ENCODE results near the gene S100A2. TPM values are rescaled to one million over a fixed set of nuclear protein-coding genes. Genes with fewer than 3 reads are reported as not detected.

Gene S100A2
- total RNA-seq, 1 donor from 2014 or later = 3.8 TPM

- no peak overlapping the region for H2AFZ ChIP-seq (ENCODE audit: low read depth, low read length)
- no peaks in the 10 kb centered on the region for H3K9me3 ChIP-seq (ENCODE audit: insufficient read depth, low read depth, low read length)
- H4K20me1 ChIP-seq (ENCODE audit: insufficient read depth, low read length) = peaks cover 7% of the 10 kb centered on the region
- H3K9ac ChIP-seq (ENCODE audit: low read length) = peak overlapping the region; percentile 98
- peak overlapping the region; percentile 89 for H3K27ac ChIP-seq (ENCODE audit: low read depth, low read length)
- peak overlapping the region; percentile 87 for H3K4me2 ChIP-seq (ENCODE audit: low read length)
- no peak for TF ChIP-seq EZH2 (IDR thresholded peaks at IDR 0.05; ENCODE audit: insufficient read depth, low read length)
- TF ChIP-seq, protein P1, sequence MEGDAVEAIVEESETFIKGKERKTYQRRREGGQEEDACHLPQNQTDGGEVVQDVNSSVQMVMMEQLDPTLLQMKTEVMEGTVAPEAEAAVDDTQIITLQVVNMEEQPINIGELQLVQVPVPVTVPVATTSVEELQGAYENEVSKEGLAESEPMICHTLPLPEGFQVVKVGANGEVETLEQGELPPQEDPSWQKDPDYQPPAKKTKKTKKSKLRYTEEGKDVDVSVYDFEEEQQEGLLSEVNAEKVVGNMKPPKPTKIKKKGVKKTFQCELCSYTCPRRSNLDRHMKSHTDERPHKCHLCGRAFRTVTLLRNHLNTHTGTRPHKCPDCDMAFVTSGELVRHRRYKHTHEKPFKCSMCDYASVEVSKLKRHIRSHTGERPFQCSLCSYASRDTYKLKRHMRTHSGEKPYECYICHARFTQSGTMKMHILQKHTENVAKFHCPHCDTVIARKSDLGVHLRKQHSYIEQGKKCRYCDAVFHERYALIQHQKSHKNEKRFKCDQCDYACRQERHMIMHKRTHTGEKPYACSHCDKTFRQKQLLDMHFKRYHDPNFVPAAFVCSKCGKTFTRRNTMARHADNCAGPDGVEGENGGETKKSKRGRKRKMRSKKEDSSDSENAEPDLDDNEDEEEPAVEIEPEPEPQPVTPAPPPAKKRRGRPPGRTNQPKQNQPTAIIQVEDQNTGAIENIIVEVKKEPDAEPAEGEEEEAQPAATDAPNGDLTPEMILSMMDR (IDR thresholded peaks at IDR 0.05; ENCODE audit: insufficient read depth, low read depth, low read length) = no peak
- FAIRE-seq (no peak), DNase-seq (ENCODE audit: low read depth) (no peak)
- no peaks in the 10 kb centered on the region for H3K9me3 Mint-ChIP-seq (ENCODE audit: unreplicated experiment)
- H3K4me3 Mint-ChIP-seq (ENCODE audit: unreplicated experiment) = no peak overlapping the region
- peaks cover 71% of the 10 kb centered on the region for H3K79me2 ChIP-seq (ENCODE audit: insufficient read depth, low read length)
- H3K27ac Mint-ChIP-seq (ENCODE audit: unreplicated experiment) = peak overlapping the region; percentile 44
- H3K4me3 ChIP-seq (ENCODE audit: insufficient read depth, low read depth, low read length) = peak overlapping the region; percentile 93
- peaks cover 47% of the 10 kb centered on the region for H3K4me1 ChIP-seq (ENCODE audit: insufficient read depth, low read length)
- H3K36me3 ChIP-seq (ENCODE audit: insufficient read depth, low read length) = peaks cover 16% of the 10 kb centered on the region
- H3K27me3 Mint-ChIP-seq (ENCODE audit: low read depth, unreplicated experiment) = no peaks in the 10 kb centered on the region
- H3K27me3 ChIP-seq (ENCODE audit: insufficient read depth, low read length) = no peaks in the 10 kb centered on the region
- peaks cover 20% of the 10 kb centered on the region for H3K4me1 Mint-ChIP-seq (ENCODE audit: low read depth, unreplicated experiment)
- peaks cover 5% of the 10 kb centered on the region for H3K36me3 Mint-ChIP-seq (ENCODE audit: low read depth, unreplicated experiment)
Observed at GRCh38 chr1:153611356-153611755, 45.7 kb upstream of the S100A2 start.

DNA sequence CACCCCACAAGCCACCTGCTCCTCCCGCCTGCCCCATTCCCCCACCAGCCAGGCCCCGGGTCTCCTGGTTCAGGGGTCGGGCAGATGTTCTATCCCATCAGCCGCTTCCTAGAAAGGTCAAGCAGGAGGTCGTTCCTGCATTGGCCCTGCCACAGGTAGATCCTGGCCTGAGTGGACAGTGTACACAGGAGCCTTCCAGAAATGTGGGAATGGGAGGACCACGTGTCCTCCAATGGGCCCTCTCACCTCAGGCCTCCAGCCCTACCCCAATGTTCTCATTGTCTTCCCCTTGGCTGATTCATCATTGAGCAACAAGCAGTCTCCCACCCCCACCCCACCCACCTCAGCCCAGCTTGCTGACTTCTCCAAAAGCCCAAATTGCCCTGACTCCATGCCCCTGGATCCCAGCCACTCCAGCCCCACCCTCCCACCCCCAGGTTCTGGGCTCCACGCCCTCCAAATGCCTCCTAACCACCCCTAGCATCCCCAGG is 45.2 kb upstream of the S100A2 start:
- Histone ChIP-seq H2AFZ (ENCODE audit: low read depth, low read length) (no peak overlapping the region), H3K9me3 (ENCODE audit: insufficient read depth, low read depth, low read length) (no peaks in the 10 kb centered on the region), H3K4me1 (ENCODE audit: insufficient read depth, low read length) (peaks cover 47% of the 10 kb centered on the region), H3K4me2 (ENCODE audit: low read length) (peak overlapping the region; percentile 87), H3K9ac (ENCODE audit: low read length) (peak overlapping the region; percentile 98), H3K27ac (ENCODE audit: low read depth, low read length) (peak overlapping the region; percentile 92), H3K79me2 (ENCODE audit: insufficient read depth, low read length) (peaks cover 72% of the 10 kb centered on the region), H3K27me3 (ENCODE audit: insufficient read depth, low read length) (no peaks in the 10 kb centered on the region), H3K4me3 (ENCODE audit: insufficient read depth, low read depth, low read length) (peak overlapping the region; percentile 93), H3K36me3 (ENCODE audit: insufficient read depth, low read length) (peaks cover 17% of the 10 kb centered on the region), H4K20me1 (ENCODE audit: insufficient read depth, low read length) (peaks cover 7% of the 10 kb centered on the region)
- H3K4me1 Mint-ChIP-seq (ENCODE audit: low read depth, unreplicated experiment) = peaks cover 20% of the 10 kb centered on the region
- FAIRE-seq (no peak), DNase-seq (ENCODE audit: low read depth) (peak; percentile 52)
- no peaks in the 10 kb centered on the region for H3K27me3 Mint-ChIP-seq (ENCODE audit: low read depth, unreplicated experiment)
- no peak for TF ChIP-seq EZH2 (IDR thresholded peaks at IDR 0.05; ENCODE audit: insufficient read depth, low read length)
- TF ChIP-seq, protein P1 (IDR thresholded peaks at IDR 0.05; ENCODE audit: insufficient read depth, low read depth, low read length) = no peak
- H3K9me3 Mint-ChIP-seq (ENCODE audit: unreplicated experiment) = no peaks in the 10 kb centered on the region
- H3K27ac Mint-ChIP-seq (ENCODE audit: unreplicated experiment) = no peak overlapping the region
- no peak overlapping the region for H3K4me3 Mint-ChIP-seq (ENCODE audit: unreplicated experiment)
- peaks cover 5% of the 10 kb centered on the region for H3K36me3 Mint-ChIP-seq (ENCODE audit: low read depth, unreplicated experiment)

- H3K27me3 ChIP-seq (ENCODE audit: insufficient read depth, low read length) = no peaks in the 10 kb centered on the region
- FAIRE-seq (no peak), DNase-seq (ENCODE audit: low read depth) (peak; percentile 42)
- H3K9me3 ChIP-seq (ENCODE audit: insufficient read depth, low read depth, low read length) = no peaks in the 10 kb centered on the region
- Mint-ChIP-seq H3K27me3 (ENCODE audit: low read depth, unreplicated experiment) (no peaks in the 10 kb centered on the region), H3K4me3 (ENCODE audit: unreplicated experiment) (no peak overlapping the region), H3K4me1 (ENCODE audit: low read depth, unreplicated experiment) (peaks cover 20% of the 10 kb centered on the region), H3K36me3 (ENCODE audit: low read depth, unreplicated experiment) (peaks cover 5% of the 10 kb centered on the region), H3K27ac (ENCODE audit: unreplicated experiment) (no peak overlapping the region), H3K9me3 (ENCODE audit: unreplicated experiment) (no peaks in the 10 kb centered on the region)
- H3K9ac ChIP-seq (ENCODE audit: low read length) = peak overlapping the region; percentile 42
- H2AFZ ChIP-seq (ENCODE audit: low read depth, low read length) = no peak overlapping the region
- peaks cover 17% of the 10 kb centered on the region for H3K36me3 ChIP-seq (ENCODE audit: insufficient read depth, low read length)
- peak overlapping the region; percentile 87 for H3K4me2 ChIP-seq (ENCODE audit: low read length)
- H3K27ac ChIP-seq (ENCODE audit: low read depth, low read length) = peak overlapping the region; percentile 92
- H3K79me2 ChIP-seq (ENCODE audit: insufficient read depth, low read length) = peaks cover 72% of the 10 kb centered on the region
- no peak overlapping the region for H3K4me3 ChIP-seq (ENCODE audit: insufficient read depth, low read depth, low read length)
- peaks cover 7% of the 10 kb centered on the region for H4K20me1 ChIP-seq (ENCODE audit: insufficient read depth, low read length)
- TF ChIP-seq, protein P1 (IDR thresholded peaks at IDR 0.05; ENCODE audit: insufficient read depth, low read depth, low read length) = no peak
- no peak for TF ChIP-seq EZH2 (IDR thresholded peaks at IDR 0.05; ENCODE audit: insufficient read depth, low read length)
- H3K4me1 ChIP-seq (ENCODE audit: insufficient read depth, low read length) = peaks cover 47% of the 10 kb centered on the region
Observed at GRCh38 chr1:153610334-153610733, 44.7 kb upstream of the S100A2 start.

All from astrocyte (in vitro differentiated cells and primary cell).